ENCODE data around the gene PIK3C2B. TPM values are rescaled to one million over a fixed set of nuclear protein-coding genes. Genes with fewer than 3 reads are reported as not detected.

PIK3C2B gene
- polyA plus RNA-seq, 1 donor (not counting 4 experiments of a cell fraction or from before 2014, with no cell fraction given) = 5.4 TPM

DNA sequence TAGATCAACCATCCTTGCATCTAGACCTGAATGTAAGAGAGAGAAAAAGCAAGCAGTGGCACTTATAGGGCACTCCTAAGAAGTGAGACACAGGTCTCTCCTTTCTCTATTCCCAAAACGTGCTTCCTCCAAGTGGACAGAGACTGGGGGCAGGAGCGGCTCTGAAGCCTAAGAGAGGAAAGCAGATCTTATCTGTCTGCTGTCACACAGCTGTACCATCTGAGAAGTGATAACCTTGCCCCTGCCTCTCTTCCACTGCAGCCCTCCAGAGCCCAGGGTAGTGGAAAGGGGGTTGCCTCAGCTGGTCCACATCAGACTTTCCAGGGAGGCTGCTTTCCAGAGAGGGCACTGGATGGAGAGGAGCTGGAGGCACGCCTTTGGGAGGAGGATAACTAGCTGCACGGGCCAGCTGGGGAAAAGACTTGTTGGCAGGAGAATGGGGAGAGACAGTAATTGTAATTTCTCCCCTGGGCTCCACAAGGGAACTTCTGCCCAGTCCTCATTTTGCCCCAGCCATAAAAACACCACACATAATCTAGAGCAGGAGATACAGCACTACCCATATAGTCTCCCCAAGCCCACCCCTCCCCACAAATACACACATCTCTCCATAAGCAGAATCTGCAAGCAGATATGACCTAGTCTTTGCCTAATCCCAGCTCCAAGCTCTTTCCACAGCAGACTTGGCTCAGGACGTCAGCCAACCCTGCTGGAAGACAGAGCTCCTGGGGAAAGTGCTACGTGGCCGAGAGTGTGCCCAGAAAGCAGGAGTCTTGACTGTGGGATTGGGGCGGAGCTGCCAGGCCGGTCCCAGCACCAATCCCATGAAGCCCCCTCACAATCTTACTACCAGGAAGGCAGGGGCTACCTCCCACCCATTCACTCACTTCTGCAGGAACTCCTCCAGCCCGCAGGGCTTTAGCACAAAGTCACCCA is 31.2 kb downstream of the PIK3C2B start:
- H3K4me3 ChIP-seq (ENCODE audit: control insufficient read depth in 2 of 3, extremely low read depth in 1 of 3, insufficient read depth in 2 of 3, low read depth in 1 of 3, low read length in 3 of 3) = no peak overlapping the region
- DNase-seq (ENCODE audit: low read depth, low spot score) (no peak), FAIRE-seq (no peak)
- H3K4me1 ChIP-seq (ENCODE audit: control insufficient read depth, extremely low read depth, insufficient read depth, low read length) = peaks cover 9% of the 10 kb centered on the region
- dilution Hi-C loops (cut with MboI; ENCODE audit: extremely low pct_ligation_motif_present, low sequenced_read_pairs) = no loop called here
- H3K4me2 ChIP-seq (ENCODE audit: control insufficient read depth, extremely low read depth, insufficient read depth, low read depth, low read length) = no peak overlapping the region
- TF ChIP-seq, protein P1, sequence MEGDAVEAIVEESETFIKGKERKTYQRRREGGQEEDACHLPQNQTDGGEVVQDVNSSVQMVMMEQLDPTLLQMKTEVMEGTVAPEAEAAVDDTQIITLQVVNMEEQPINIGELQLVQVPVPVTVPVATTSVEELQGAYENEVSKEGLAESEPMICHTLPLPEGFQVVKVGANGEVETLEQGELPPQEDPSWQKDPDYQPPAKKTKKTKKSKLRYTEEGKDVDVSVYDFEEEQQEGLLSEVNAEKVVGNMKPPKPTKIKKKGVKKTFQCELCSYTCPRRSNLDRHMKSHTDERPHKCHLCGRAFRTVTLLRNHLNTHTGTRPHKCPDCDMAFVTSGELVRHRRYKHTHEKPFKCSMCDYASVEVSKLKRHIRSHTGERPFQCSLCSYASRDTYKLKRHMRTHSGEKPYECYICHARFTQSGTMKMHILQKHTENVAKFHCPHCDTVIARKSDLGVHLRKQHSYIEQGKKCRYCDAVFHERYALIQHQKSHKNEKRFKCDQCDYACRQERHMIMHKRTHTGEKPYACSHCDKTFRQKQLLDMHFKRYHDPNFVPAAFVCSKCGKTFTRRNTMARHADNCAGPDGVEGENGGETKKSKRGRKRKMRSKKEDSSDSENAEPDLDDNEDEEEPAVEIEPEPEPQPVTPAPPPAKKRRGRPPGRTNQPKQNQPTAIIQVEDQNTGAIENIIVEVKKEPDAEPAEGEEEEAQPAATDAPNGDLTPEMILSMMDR (optimal IDR thresholded peaks at IDR 0.05 in 1 of 3, IDR thresholded peaks at IDR 0.05 in 1 of 3, conservative IDR thresholded peaks at IDR 0.05 in 1 of 3; ENCODE audit: extremely low read depth in 1 of 3, insufficient read depth in 2 of 3, low read length in 3 of 3) = no peak
- TF ChIP-seq EZH2 (IDR thresholded peaks at IDR 0.05; ENCODE audit: low read length) = no peak
- H3K27me3 ChIP-seq (ENCODE audit: control insufficient read depth, extremely low read depth, insufficient read depth, low read length) = no peaks in the 10 kb centered on the region
- H3K27ac ChIP-seq (ENCODE audit: control insufficient read depth, insufficient read depth, low read length) = no peak overlapping the region
- no peak overlapping the region for H3K9ac ChIP-seq (ENCODE audit: control insufficient read depth, extremely low read depth, insufficient read depth, low read length)
- H3K9me3 ChIP-seq (ENCODE audit: control insufficient read depth, low read depth, low read length) = no peaks in the 10 kb centered on the region
- H3K79me2 ChIP-seq (ENCODE audit: control insufficient read depth, insufficient read depth, low read length) = no peaks in the 10 kb centered on the region
- H3K36me3 ChIP-seq (ENCODE audit: control insufficient read depth in 2 of 2, extremely low read depth in 1 of 2, insufficient read depth in 2 of 2, low read length in 2 of 2) = peaks cover 1 to 8% of the 10 kb centered on the region in 2 experiments
- H2AFZ ChIP-seq (ENCODE audit: control insufficient read depth, low read length) = no peak overlapping the region
- H4K20me1 ChIP-seq (ENCODE audit: control insufficient read depth, extremely low read depth, insufficient read depth, low read length) = no peaks in the 10 kb centered on the region
- H3K9me1 ChIP-seq (ENCODE audit: control insufficient read depth, extremely low read depth, insufficient read depth, low read length) = no peaks in the 10 kb centered on the region

DNA sequence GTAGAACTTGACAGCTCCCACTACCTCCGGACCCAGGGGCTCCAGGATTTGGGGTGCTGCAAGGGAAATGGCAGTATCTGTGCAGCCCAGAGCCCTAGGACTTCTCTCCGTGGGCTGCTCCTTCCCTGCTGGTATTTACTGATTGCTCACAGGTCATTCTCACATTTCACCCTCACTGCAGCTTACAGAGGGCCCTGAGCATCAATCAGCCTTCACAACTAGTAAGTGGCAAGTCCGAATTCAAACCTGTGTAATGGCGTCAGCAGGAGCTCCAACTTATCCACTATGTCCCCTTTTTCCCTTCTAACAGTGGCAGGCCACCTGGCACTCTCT is 32.4 kb downstream of the PIK3C2B start:
- Histone ChIP-seq H3K9me3 (ENCODE audit: control insufficient read depth, low read depth, low read length) (no peaks in the 10 kb centered on the region), H4K20me1 (ENCODE audit: control insufficient read depth, extremely low read depth, insufficient read depth, low read length) (no peaks in the 10 kb centered on the region), H3K36me3 (ENCODE audit: control insufficient read depth in 2 of 2, extremely low read depth in 1 of 2, insufficient read depth in 2 of 2, low read length in 2 of 2) (peaks cover 3 to 8% of the 10 kb centered on the region in 2 experiments), H3K4me3 (ENCODE audit: control insufficient read depth in 2 of 3, extremely low read depth in 1 of 3, insufficient read depth in 2 of 3, low read depth in 1 of 3, low read length in 3 of 3) (no peak overlapping the region), H3K27ac (ENCODE audit: control insufficient read depth, insufficient read depth, low read length) (no peak overlapping the region), H2AFZ (ENCODE audit: control insufficient read depth, low read length) (no peak overlapping the region), H3K27me3 (ENCODE audit: control insufficient read depth, extremely low read depth, insufficient read depth, low read length) (no peaks in the 10 kb centered on the region), H3K4me2 (ENCODE audit: control insufficient read depth, extremely low read depth, insufficient read depth, low read depth, low read length) (no peak overlapping the region), H3K4me1 (ENCODE audit: control insufficient read depth, extremely low read depth, insufficient read depth, low read length) (peaks cover 9% of the 10 kb centered on the region), H3K79me2 (ENCODE audit: control insufficient read depth, insufficient read depth, low read length) (no peaks in the 10 kb centered on the region), H3K9ac (ENCODE audit: control insufficient read depth, extremely low read depth, insufficient read depth, low read length) (no peak overlapping the region), H3K9me1 (ENCODE audit: control insufficient read depth, extremely low read depth, insufficient read depth, low read length) (no peaks in the 10 kb centered on the region)
- no peak for FAIRE-seq
- DNase-seq (ENCODE audit: low read depth, low spot score) = no peak
- no peak for TF ChIP-seq EZH2 (IDR thresholded peaks at IDR 0.05; ENCODE audit: low read length)
- TF ChIP-seq, protein P1 (optimal IDR thresholded peaks at IDR 0.05 in 1 of 3, IDR thresholded peaks at IDR 0.05 in 1 of 3, conservative IDR thresholded peaks at IDR 0.05 in 1 of 3; ENCODE audit: extremely low read depth in 1 of 3, insufficient read depth in 2 of 3, low read length in 3 of 3) = no peak
- dilution Hi-C loops (cut with MboI; ENCODE audit: extremely low pct_ligation_motif_present, low sequenced_read_pairs) = no loop called here

Measured in keratinocyte (primary cell).